GM12878 (cell line): ENCODE measurements around the gene CZIB.
"Not testable (repeated sequence)": the region's sequence is repeated elsewhere in the genome, so short reads cannot be mapped to it uniquely, and the experiment has no call there.

Source experiments
- CEBPB ChIP-seq, 2 experiments: fragments of 150-350 bp in 1 of 2; IDR thresholded peaks; 2 replicates each; pipeline ENCODE4 v1.6.1; 2012 to 2014; ENCODE audit warnings: low read depth in 2 of 2, low read length in 2 of 2, borderline replicate concordance in 1 of 2, inconsistent platforms in 1 of 2
- CTCF ChIP-seq, 3 experiments: IDR thresholded peaks in 2 of 3; conservative IDR thresholded peaks in 1 of 3; 2 replicates each; pipeline ENCODE4 v1.5.1; 2011; ENCODE audit warnings: low read depth in 3 of 3, low read length in 3 of 3, mild to moderate bottlenecking in 3 of 3, control low read depth in 2 of 3, moderate library complexity in 2 of 3, inconsistent platforms in 1 of 3, mixed read lengths in 1 of 3; ENCODE audit not compliant: control insufficient read depth in 2 of 3, insufficient read depth in 1 of 3; ENCODE audit errors: extremely low read depth in 1 of 3
- FOXM1 ChIP-seq: IDR thresholded peaks from 2 replicates; pipeline ENCODE4 v1.6.1; 2012; ENCODE audit warnings: low read depth, mild to moderate bottlenecking, inconsistent platforms, low read length, moderate library complexity
- HCFC1 ChIP-seq: fragments of 150-350 bp; IDR thresholded peaks from 2 replicates; pipeline ENCODE4 v1.6.1; 2014; ENCODE audit warnings: low read length
- NFXL1 ChIP-seq: fragments of 450-650 bp; IDR thresholded peaks from 2 replicates; pipeline ENCODE4 v1.6.1; 2017; ENCODE audit warnings: antibody characterized with exemption, mild to moderate bottlenecking, borderline replicate concordance
- NR2C2 ChIP-seq: IDR thresholded peaks from 2 replicates; pipeline ENCODE4 v1.6.1; 2011; ENCODE audit warnings: borderline replicate concordance, low read depth; ENCODE audit not compliant: control insufficient read depth, insufficient read length
- POLR2A ChIP-seq: IDR thresholded peaks from 2 replicates; pipeline ENCODE4 v1.6.1; 2011; ENCODE audit warnings: low read depth, mild to moderate bottlenecking, low read length
- RCOR1 ChIP-seq: conservative IDR thresholded peaks from 2 replicates; pipeline ENCODE4 v1.6.1; 2012; ENCODE audit warnings: low read depth, low read length, improper control_type of control experiment
- SRF ChIP-seq, 2 experiments: IDR thresholded peaks; 2 replicates each; pipeline ENCODE4 v1.6.1; 2011; ENCODE audit warnings: low read depth in 2 of 2, low read length in 2 of 2, mild to moderate bottlenecking in 1 of 2, moderate library complexity in 1 of 2
- SUPT20H ChIP-seq: IDR thresholded peaks from 2 replicates; pipeline ENCODE4 v1.6.1; 2011; ENCODE audit warnings: low read depth, mild to moderate bottlenecking, low read length, moderate library complexity, borderline replicate concordance; ENCODE audit not compliant: control insufficient read depth
- SUZ12 ChIP-seq: fragments of 200-600 bp; sonication (generic); IDR thresholded peaks from one replicate; pipeline ENCODE4 v1.6.1; 2018; ENCODE audit warnings: antibody characterized with exemption, mild to moderate bottlenecking; ENCODE audit not compliant: unreplicated experiment
- TCF12 ChIP-seq: IDR thresholded peaks from 2 replicates; pipeline ENCODE4 v1.6.1; 2011; ENCODE audit warnings: low read depth, mild to moderate bottlenecking, low read length
- TF ChIP-seq, protein P1 (sequence below): fragments of 450-650 bp; formaldehyde crosslinking; IDR thresholded peaks from 2 replicates; pipeline ENCODE4 v1.4.0; 2020; ENCODE audit warnings: mild to moderate bottlenecking, moderate library complexity

DNA sequence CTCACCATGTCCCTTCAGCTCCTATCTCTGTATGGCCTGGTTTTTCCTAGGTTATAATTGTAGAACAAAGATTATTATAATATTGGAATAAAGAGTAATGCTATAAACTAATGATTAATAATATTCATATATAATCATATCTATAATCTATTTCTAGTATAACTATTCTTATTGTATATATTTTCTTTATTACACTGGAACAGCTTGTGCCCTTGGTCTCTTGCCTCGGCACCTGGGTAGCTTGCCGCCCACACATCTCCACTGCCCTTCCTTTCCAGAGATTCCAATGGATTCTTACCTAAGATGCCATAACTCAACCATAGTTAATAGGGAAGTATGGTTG is 34.5 kb downstream of the CZIB start:
- TF ChIP-seq SUZ12; CTCF (IDR thresholded peaks at IDR 0.05 in 2 of 3, conservative IDR thresholded peaks at IDR 0.05 in 1 of 3; ENCODE audit: control insufficient read depth in 2 of 3, extremely low read depth in 1 of 3, insufficient read depth in 1 of 3, low read depth in 3 of 3, low read length in 3 of 3); NR2C2; HCFC1; SUPT20H; NFXL1; CEBPB (IDR thresholded peaks at IDR 0.05; ENCODE audit: borderline replicate concordance in 1 of 2, low read depth in 2 of 2, low read length in 2 of 2); FOXM1; RCOR1; TCF12; POLR2A; SRF (IDR thresholded peaks at IDR 0.05; ENCODE audit: low read depth in 2 of 2, low read length in 2 of 2): not testable (repeated sequence)
- TF ChIP-seq, protein P1, sequence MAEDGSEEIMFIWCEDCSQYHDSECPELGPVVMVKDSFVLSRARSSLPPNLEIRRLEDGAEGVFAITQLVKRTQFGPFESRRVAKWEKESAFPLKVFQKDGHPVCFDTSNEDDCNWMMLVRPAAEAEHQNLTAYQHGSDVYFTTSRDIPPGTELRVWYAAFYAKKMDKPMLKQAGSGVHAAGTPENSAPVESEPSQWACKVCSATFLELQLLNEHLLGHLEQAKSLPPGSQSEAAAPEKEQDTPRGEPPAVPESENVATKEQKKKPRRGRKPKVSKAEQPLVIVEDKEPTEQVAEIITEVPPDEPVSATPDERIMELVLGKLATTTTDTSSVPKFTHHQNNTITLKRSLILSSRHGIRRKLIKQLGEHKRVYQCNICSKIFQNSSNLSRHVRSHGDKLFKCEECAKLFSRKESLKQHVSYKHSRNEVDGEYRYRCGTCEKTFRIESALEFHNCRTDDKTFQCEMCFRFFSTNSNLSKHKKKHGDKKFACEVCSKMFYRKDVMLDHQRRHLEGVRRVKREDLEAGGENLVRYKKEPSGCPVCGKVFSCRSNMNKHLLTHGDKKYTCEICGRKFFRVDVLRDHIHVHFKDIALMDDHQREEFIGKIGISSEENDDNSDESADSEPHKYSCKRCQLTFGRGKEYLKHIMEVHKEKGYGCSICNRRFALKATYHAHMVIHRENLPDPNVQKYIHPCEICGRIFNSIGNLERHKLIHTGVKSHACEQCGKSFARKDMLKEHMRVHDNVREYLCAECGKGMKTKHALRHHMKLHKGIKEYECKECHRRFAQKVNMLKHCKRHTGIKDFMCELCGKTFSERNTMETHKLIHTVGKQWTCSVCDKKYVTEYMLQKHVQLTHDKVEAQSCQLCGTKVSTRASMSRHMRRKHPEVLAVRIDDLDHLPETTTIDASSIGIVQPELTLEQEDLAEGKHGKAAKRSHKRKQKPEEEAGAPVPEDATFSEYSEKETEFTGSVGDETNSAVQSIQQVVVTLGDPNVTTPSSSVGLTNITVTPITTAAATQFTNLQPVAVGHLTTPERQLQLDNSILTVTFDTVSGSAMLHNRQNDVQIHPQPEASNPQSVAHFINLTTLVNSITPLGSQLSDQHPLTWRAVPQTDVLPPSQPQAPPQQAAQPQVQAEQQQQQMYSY (CRISPR knock-in tag), result not testable (repeated sequence)
